ENCODE results near the gene AQP12B.

The AQP12B gene

GRCh38 chr2:240655931-240656886 is 26.5 kb downstream of the AQP12B start:
- H3K18ac ChIP-seq (ENCODE audit: low read length): no peak overlapping the region

GRCh38 chr2:240651185-240651584 is 31.5 kb downstream of the AQP12B start:
- H3K23ac ChIP-seq (ENCODE audit: low read depth, low read length, poor library complexity): no peak overlapping the region
- H3K27ac ChIP-seq (replicated peaks; ENCODE audit: low read length): no peak overlapping the region
- no peak overlapping the region for H3K4me3 ChIP-seq (ENCODE audit: low read length in 2 of 2)
- no peak overlapping the region for H3K18ac ChIP-seq (ENCODE audit: low read length)
- no peaks in the 10 kb centered on the region for H3K79me1 ChIP-seq (ENCODE audit: low read depth, low read length)
- peaks cover 4 to 8% of the 10 kb centered on the region in 2 donors for H3K4me1 ChIP-seq (ENCODE audit: control insufficient read depth in 2 of 2, insufficient read depth in 1 of 2, low read depth in 1 of 2, low read length in 2 of 2)
- no peak overlapping the region for H4K91ac ChIP-seq (ENCODE audit: low read depth, low read length, poor library complexity)
- H2BK120ac ChIP-seq (ENCODE audit: low read depth, low read length): no peak overlapping the region
- no peaks in the 10 kb centered on the region for H3K36me3 ChIP-seq (replicated peaks in 1 of 2; ENCODE audit: control insufficient read depth in 2 of 2, insufficient read depth in 2 of 2, low read length in 2 of 2)
- no peak overlapping the region for H3K9ac ChIP-seq (ENCODE audit: low read depth, low read length, poor library complexity)
- no peak overlapping the region for H2AFZ ChIP-seq (ENCODE audit: low read length)
- peaks cover 0 to 67% (median 0%) of the 10 kb centered on the region in 3 experiments for H3K27me3 ChIP-seq (ENCODE audit: control insufficient read depth in 3 of 3, insufficient read depth in 3 of 3, low read depth in 1 of 3, low read length in 3 of 3)
- no peak for DNase-seq (ENCODE audit: low spot score)
- H2AK5ac ChIP-seq (ENCODE audit: low read depth, low read length): no peak overlapping the region
- H2BK5ac ChIP-seq (ENCODE audit: low read length): no peak overlapping the region
- no CpG with 5 or more reads among the region's 3 CpGs for WGBS, 2 donors (ENCODE audit: extremely low coverage in 2 of 2, insufficient read length in 2 of 2, insufficient replicate concordance in 1 of 2)
- no peak overlapping the region for H4K8ac ChIP-seq (ENCODE audit: low read depth, low read length)
- H3K4me2 ChIP-seq (ENCODE audit: insufficient read depth, low read length, poor library complexity, severe bottlenecking): no peak overlapping the region
- H3K14ac ChIP-seq (ENCODE audit: low read length): no peak overlapping the region
- H2BK12ac ChIP-seq (ENCODE audit: low read length): no peak overlapping the region
- peaks cover 0 to 5% of the 10 kb centered on the region in 2 donors for H3K9me3 ChIP-seq (replicated peaks in 1 of 2; ENCODE audit: control insufficient read depth in 2 of 2, insufficient read depth in 1 of 2, low read depth in 1 of 2, low read length in 2 of 2)
- H2BK15ac ChIP-seq (ENCODE audit: low read length): no peak overlapping the region
- H3K4ac ChIP-seq (ENCODE audit: low read length): no peak overlapping the region

More at GRCh38 chr2:240655931-240656886, 26.5 kb downstream of the AQP12B start:
- Histone ChIP-seq H3K4me1 (ENCODE audit: control insufficient read depth in 2 of 2, insufficient read depth in 1 of 2, low read depth in 1 of 2, low read length in 2 of 2) (no peaks in the 10 kb centered on the region), H2AK5ac (ENCODE audit: low read depth, low read length) (no peak overlapping the region), H4K91ac (ENCODE audit: low read depth, low read length, poor library complexity) (no peak overlapping the region), H3K23ac (ENCODE audit: low read depth, low read length, poor library complexity) (no peak overlapping the region), H2BK12ac (ENCODE audit: low read length) (no peak overlapping the region), H4K8ac (ENCODE audit: low read depth, low read length) (no peak overlapping the region), H2BK15ac (ENCODE audit: low read length) (no peak overlapping the region), H3K4me3 (ENCODE audit: low read length in 2 of 2) (no peak overlapping the region), H3K36me3 (replicated peaks in 1 of 2; ENCODE audit: control insufficient read depth in 2 of 2, insufficient read depth in 2 of 2, low read length in 2 of 2) (no peaks in the 10 kb centered on the region), H3K14ac (ENCODE audit: low read length) (no peak overlapping the region), H3K27ac (replicated peaks; ENCODE audit: low read length) (no peak overlapping the region), H3K9me3 (replicated peaks in 1 of 2; ENCODE audit: control insufficient read depth in 2 of 2, insufficient read depth in 1 of 2, low read depth in 1 of 2, low read length in 2 of 2) (peaks cover 0 to 3% of the 10 kb centered on the region in 2 donors), H3K4ac (ENCODE audit: low read length) (no peak overlapping the region), H3K27me3 (ENCODE audit: control insufficient read depth in 3 of 3, insufficient read depth in 3 of 3, low read depth in 1 of 3, low read length in 3 of 3) (peaks cover 0 to 30% (median 2%) of the 10 kb centered on the region in 3 experiments), H2BK5ac (ENCODE audit: low read length) (no peak overlapping the region), H2AFZ (ENCODE audit: low read length) (peak overlapping the region; percentile 17), H2BK120ac (ENCODE audit: low read depth, low read length) (no peak overlapping the region), H3K9ac (ENCODE audit: low read depth, low read length, poor library complexity) (no peak overlapping the region), H3K79me1 (ENCODE audit: low read depth, low read length) (no peaks in the 10 kb centered on the region), H3K4me2 (ENCODE audit: insufficient read depth, low read length, poor library complexity, severe bottlenecking) (no peak overlapping the region)
- no peak for DNase-seq (ENCODE audit: low spot score)
- WGBS, 2 donors (ENCODE audit: extremely low coverage in 2 of 2, insufficient read length in 2 of 2, insufficient replicate concordance in 1 of 2): no CpG with 5 or more reads among the region's 10 CpGs

GRCh38 chr2:240650254-240650965 is 32.3 kb downstream of the AQP12B start:
- no CpG with 5 or more reads among the region's 13 CpGs for WGBS, 2 donors (ENCODE audit: extremely low coverage in 2 of 2, insufficient read length in 2 of 2, insufficient replicate concordance in 1 of 2)
- peaks cover 0 to 65% (median 0%) of the 10 kb centered on the region in 3 experiments for H3K27me3 ChIP-seq (ENCODE audit: control insufficient read depth in 3 of 3, insufficient read depth in 3 of 3, low read depth in 1 of 3, low read length in 3 of 3)

GRCh38 chr2:240649331-240649730 is 33.4 kb downstream of the AQP12B start:
- WGBS, 2 donors (ENCODE audit: extremely low coverage in 2 of 2, insufficient read length in 2 of 2, insufficient replicate concordance in 1 of 2): no CpG with 5 or more reads among the region's 7 CpGs
- Histone ChIP-seq H4K8ac (ENCODE audit: low read depth, low read length) (no peak overlapping the region), H3K4me1 (ENCODE audit: control insufficient read depth in 2 of 2, insufficient read depth in 1 of 2, low read depth in 1 of 2, low read length in 2 of 2) (peaks cover 4 to 11% of the 10 kb centered on the region in 2 donors), H3K4me2 (ENCODE audit: insufficient read depth, low read length, poor library complexity, severe bottlenecking) (no peak overlapping the region), H3K9me3 (replicated peaks in 1 of 2; ENCODE audit: control insufficient read depth in 2 of 2, insufficient read depth in 1 of 2, low read depth in 1 of 2, low read length in 2 of 2) (peaks cover 0 to 5% of the 10 kb centered on the region in 2 donors), H2AK5ac (ENCODE audit: low read depth, low read length) (no peak overlapping the region), H3K27me3 (ENCODE audit: control insufficient read depth in 3 of 3, insufficient read depth in 3 of 3, low read depth in 1 of 3, low read length in 3 of 3) (peaks cover 0 to 58% (median 0%) of the 10 kb centered on the region in 3 experiments), H3K23ac (ENCODE audit: low read depth, low read length, poor library complexity) (no peak overlapping the region), H3K9ac (ENCODE audit: low read depth, low read length, poor library complexity) (no peak overlapping the region), H3K4me3 (ENCODE audit: low read length in 2 of 2) (no peak overlapping the region), H2BK5ac (ENCODE audit: low read length) (no peak overlapping the region), H3K4ac (ENCODE audit: low read length) (no peak overlapping the region), H2AFZ (ENCODE audit: low read length) (no peak overlapping the region), H3K79me1 (ENCODE audit: low read depth, low read length) (no peaks in the 10 kb centered on the region), H2BK15ac (ENCODE audit: low read length) (no peak overlapping the region), H2BK120ac (ENCODE audit: low read depth, low read length) (no peak overlapping the region), H3K18ac (ENCODE audit: low read length) (no peak overlapping the region), H2BK12ac (ENCODE audit: low read length) (no peak overlapping the region), H3K36me3 (replicated peaks in 1 of 2; ENCODE audit: control insufficient read depth in 2 of 2, insufficient read depth in 2 of 2, low read length in 2 of 2) (no peaks in the 10 kb centered on the region), H3K27ac (replicated peaks; ENCODE audit: low read length) (no peak overlapping the region), H4K91ac (ENCODE audit: low read depth, low read length, poor library complexity) (no peak overlapping the region), H3K14ac (ENCODE audit: low read length) (no peak overlapping the region)
- no peak for DNase-seq (ENCODE audit: low spot score)

More at GRCh38 chr2:240650254-240650965, 32.3 kb downstream of the AQP12B start:
- Histone ChIP-seq H3K4ac (ENCODE audit: low read length) (no peak overlapping the region), H3K4me1 (ENCODE audit: control insufficient read depth in 2 of 2, insufficient read depth in 1 of 2, low read depth in 1 of 2, low read length in 2 of 2) (peaks cover 4 to 8% of the 10 kb centered on the region in 2 donors), H3K9ac (ENCODE audit: low read depth, low read length, poor library complexity) (no peak overlapping the region), H2BK15ac (ENCODE audit: low read length) (no peak overlapping the region), H2BK5ac (ENCODE audit: low read length) (no peak overlapping the region), H3K27ac (replicated peaks; ENCODE audit: low read length) (no peak overlapping the region), H2BK120ac (ENCODE audit: low read depth, low read length) (no peak overlapping the region), H3K79me1 (ENCODE audit: low read depth, low read length) (no peaks in the 10 kb centered on the region), H2BK12ac (ENCODE audit: low read length) (no peak overlapping the region), H3K18ac (ENCODE audit: low read length) (no peak overlapping the region), H3K4me2 (ENCODE audit: insufficient read depth, low read length, poor library complexity, severe bottlenecking) (no peak overlapping the region), H3K14ac (ENCODE audit: low read length) (no peak overlapping the region), H3K23ac (ENCODE audit: low read depth, low read length, poor library complexity) (no peak overlapping the region), H3K36me3 (replicated peaks in 1 of 2; ENCODE audit: control insufficient read depth in 2 of 2, insufficient read depth in 2 of 2, low read length in 2 of 2) (no peaks in the 10 kb centered on the region), H2AK5ac (ENCODE audit: low read depth, low read length) (no peak overlapping the region), H2AFZ (ENCODE audit: low read length) (no peak overlapping the region), H3K4me3 (ENCODE audit: low read length in 2 of 2) (no peak overlapping the region), H4K91ac (ENCODE audit: low read depth, low read length, poor library complexity) (no peak overlapping the region), H4K8ac (ENCODE audit: low read depth, low read length) (peak overlapping the region; percentile 75), H3K9me3 (replicated peaks in 1 of 2; ENCODE audit: control insufficient read depth in 2 of 2, insufficient read depth in 1 of 2, low read depth in 1 of 2, low read length in 2 of 2) (peaks cover 0 to 5% of the 10 kb centered on the region in 2 donors)
- no peak for DNase-seq (ENCODE audit: low spot score)
